Suprapubic skin (tissue), 3 donors: Measurements from ENCODE around the gene CACNA2D4.

ENCODE experiments used
- CTCF ChIP-seq, 2 donors: fragments of 200-600 bp in 1 of 2; fragments of 450-650 bp in 1 of 2; sonication (generic) in 1 of 2; IDR thresholded peaks; one replicate each; pipeline ENCODE4 v1.5.1; 2016 to 2019; ENCODE audit warnings: antibody characterized with exemption in 2 of 2, mild to moderate bottlenecking in 1 of 2, moderate library complexity in 1 of 2
- POLR2A ChIP-seq, 2 donors: fragments of 450-650 bp; IDR thresholded peaks; one replicate each; pipeline ENCODE4 v1.6.1; 2017; ENCODE audit warnings: antibody characterized with exemption in 2 of 2, mild to moderate bottlenecking in 2 of 2, moderate library complexity in 2 of 2

GRCh38 chr12:1904875-1905274 is 13.6 kb downstream of the CACNA2D4 start:
- TF ChIP-seq POLR2A (IDR thresholded peaks at IDR 0.05) (no peak), CTCF (IDR thresholded peaks at IDR 0.05) (no peak)
